ENCODE results near the gene VWA3A. TPM values are rescaled to one million over a fixed set of nuclear protein-coding genes. Genes with fewer than 3 reads are reported as not detected.

The VWA3A gene
- total RNA-seq, 2 experiments from 2014 or later: not detected

DNA sequence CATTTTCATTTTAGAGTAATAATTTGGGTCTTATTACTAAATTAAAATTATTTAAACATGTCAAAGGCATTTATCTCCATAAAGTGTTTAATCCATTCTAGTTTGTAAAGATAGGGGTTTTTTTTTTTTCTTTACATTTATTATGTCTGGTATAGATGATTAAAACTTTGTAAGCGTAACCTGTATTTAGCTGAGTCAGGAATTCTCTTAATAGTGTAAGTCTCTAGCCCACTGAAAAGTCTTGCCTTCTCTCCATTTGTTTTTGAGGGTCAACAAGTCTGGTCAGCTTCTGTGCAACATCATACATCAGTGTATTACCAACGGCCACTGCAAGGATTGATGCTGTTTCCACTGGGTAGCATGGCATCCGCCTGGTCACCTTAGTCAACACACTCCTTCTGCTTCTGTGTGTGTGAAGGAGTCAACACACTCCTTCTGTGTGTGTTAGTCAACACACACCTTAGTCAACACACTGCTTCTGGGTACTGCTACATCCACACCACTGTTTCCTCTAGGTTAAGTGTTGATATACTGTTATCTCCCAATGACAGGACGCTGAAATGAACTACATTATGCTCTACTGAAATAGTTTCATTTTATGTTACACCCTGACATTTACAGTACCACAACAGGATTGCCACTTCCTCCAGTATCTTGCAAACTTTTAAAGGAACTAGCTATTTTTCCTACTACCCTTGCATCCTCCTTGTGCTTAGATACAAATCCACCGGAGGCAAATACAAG is 37.3 kb upstream of the VWA3A start:
- no peak for DNase-seq (ENCODE audit: low spot score)
- Histone ChIP-seq H2AFZ (ENCODE audit: low read length) (no peak overlapping the region), H3K27ac (ENCODE audit: low read depth, low read length, poor library complexity, severe bottlenecking) (no peak overlapping the region), H3K79me2 (ENCODE audit: insufficient read depth, low read depth, low read length) (no peaks in the 10 kb centered on the region), H3K36me3 (ENCODE audit: insufficient read depth, low read length) (no peaks in the 10 kb centered on the region), H4K20me1 (ENCODE audit: insufficient read depth, low read length) (no peaks in the 10 kb centered on the region), H3K4me3 (ENCODE audit: low read depth, low read length, poor library complexity, severe bottlenecking) (no peak overlapping the region), H3K4me1 (ENCODE audit: insufficient read depth, low read length, poor library complexity, severe bottlenecking) (peaks cover 3% of the 10 kb centered on the region), H3K4me2 (ENCODE audit: low read length) (no peak overlapping the region), H3K9me2 (ENCODE audit: insufficient read depth, low read length) (no peaks in the 10 kb centered on the region), H3K9me3 (ENCODE audit: low read length) (no peaks in the 10 kb centered on the region)
- ChIA-PET CTCF (ENCODE audit: unreplicated experiment) (no interaction called here), POLR2A (interaction anchor here (0.6 kb wide), 1 partner anchor 61 kb away, joined by 4 read pairs; no protein-coding TSS in a partner anchor)
- intact Hi-C loops (cut with micrococcal nuclease; ENCODE audit: unreplicated experiment): no loop called here
- TF ChIP-seq, protein P1, sequence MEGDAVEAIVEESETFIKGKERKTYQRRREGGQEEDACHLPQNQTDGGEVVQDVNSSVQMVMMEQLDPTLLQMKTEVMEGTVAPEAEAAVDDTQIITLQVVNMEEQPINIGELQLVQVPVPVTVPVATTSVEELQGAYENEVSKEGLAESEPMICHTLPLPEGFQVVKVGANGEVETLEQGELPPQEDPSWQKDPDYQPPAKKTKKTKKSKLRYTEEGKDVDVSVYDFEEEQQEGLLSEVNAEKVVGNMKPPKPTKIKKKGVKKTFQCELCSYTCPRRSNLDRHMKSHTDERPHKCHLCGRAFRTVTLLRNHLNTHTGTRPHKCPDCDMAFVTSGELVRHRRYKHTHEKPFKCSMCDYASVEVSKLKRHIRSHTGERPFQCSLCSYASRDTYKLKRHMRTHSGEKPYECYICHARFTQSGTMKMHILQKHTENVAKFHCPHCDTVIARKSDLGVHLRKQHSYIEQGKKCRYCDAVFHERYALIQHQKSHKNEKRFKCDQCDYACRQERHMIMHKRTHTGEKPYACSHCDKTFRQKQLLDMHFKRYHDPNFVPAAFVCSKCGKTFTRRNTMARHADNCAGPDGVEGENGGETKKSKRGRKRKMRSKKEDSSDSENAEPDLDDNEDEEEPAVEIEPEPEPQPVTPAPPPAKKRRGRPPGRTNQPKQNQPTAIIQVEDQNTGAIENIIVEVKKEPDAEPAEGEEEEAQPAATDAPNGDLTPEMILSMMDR (conservative IDR thresholded peaks at IDR 0.05; ENCODE audit: low read length): no peak
- no peak for TF ChIP-seq EZH2phosphoT487 (IDR thresholded peaks at IDR 0.05; ENCODE audit: borderline replicate concordance, low read depth, low read length)
- no TSS peak for BruUV-seq (replicated peaks)

DNA sequence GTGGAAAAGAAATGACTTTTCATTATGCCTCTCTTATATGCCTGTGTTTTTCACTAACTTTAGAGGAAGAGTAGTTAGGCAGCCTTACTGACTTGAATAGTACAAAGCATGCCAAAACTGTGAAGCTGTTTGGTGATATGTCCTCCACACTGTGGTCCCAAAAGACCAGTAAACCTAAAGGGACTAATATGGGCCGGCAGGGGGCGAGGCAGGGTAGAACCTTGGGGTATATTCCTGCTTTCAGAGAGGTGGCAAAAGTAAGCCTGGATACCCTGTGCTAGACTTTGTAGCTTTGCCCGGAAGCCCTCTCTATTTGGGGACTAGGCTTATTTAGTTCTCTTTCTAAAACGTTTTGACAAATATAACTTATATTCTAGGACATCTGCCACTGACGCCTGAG is 36.5 kb upstream of the VWA3A start:
- DNase-seq (ENCODE audit: low spot score): no peak
- H3K36me3 ChIP-seq (ENCODE audit: insufficient read depth, low read length): no peaks in the 10 kb centered on the region
- H3K9me2 ChIP-seq (ENCODE audit: insufficient read depth, low read length): no peaks in the 10 kb centered on the region
- H3K79me2 ChIP-seq (ENCODE audit: insufficient read depth, low read depth, low read length): no peaks in the 10 kb centered on the region
- peaks cover 3% of the 10 kb centered on the region for H3K4me1 ChIP-seq (ENCODE audit: insufficient read depth, low read length, poor library complexity, severe bottlenecking)
- TF ChIP-seq EZH2phosphoT487 (IDR thresholded peaks at IDR 0.05; ENCODE audit: borderline replicate concordance, low read depth, low read length): no peak
- TF ChIP-seq, protein P1 (conservative IDR thresholded peaks at IDR 0.05; ENCODE audit: low read length): no peak
- no peak overlapping the region for H3K4me3 ChIP-seq (ENCODE audit: low read depth, low read length, poor library complexity, severe bottlenecking)
- no peaks in the 10 kb centered on the region for H4K20me1 ChIP-seq (ENCODE audit: insufficient read depth, low read length)
- ChIA-PET CTCF (ENCODE audit: unreplicated experiment) (no interaction called here), POLR2A (no interaction called here)
- BruUV-seq (replicated peaks): no TSS peak
- H3K4me2 ChIP-seq (ENCODE audit: low read length): no peak overlapping the region
- no peaks in the 10 kb centered on the region for H3K9me3 ChIP-seq (ENCODE audit: low read length)
- intact Hi-C loops (cut with micrococcal nuclease; ENCODE audit: unreplicated experiment): no loop called here
- H3K27ac ChIP-seq (ENCODE audit: low read depth, low read length, poor library complexity, severe bottlenecking): no peak overlapping the region
- H2AFZ ChIP-seq (ENCODE audit: low read length): no peak overlapping the region

DNA sequence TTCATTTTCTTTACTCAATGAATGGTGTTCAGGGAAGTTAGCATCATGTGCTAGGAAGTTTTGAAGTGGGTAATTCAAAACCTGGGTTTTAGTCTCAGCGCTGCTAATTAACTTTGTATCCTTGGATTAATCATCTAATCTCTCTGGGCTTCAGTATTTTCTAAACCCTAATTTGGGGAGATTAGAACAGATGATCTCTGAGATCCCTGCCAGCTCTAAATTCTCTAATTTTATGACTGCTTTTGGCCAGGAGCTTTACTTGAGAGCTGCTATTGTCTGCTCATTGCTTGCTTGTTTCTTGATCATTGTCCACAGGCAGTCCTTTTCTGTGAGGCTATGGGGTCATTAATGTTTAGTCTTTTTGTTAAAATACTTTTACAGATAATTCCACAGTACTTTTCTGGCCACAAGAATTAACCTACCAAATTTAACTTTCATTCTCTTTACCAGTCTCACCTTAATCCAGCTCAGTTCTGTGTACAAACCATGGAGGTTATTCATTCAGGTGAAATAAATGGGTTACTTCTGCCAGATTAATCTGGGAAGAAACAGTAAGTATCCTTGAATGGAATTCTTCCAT is 28.4 kb upstream of the VWA3A start:
- POLR2A ChIA-PET: no interaction called here
- BruUV-seq (replicated peaks): no TSS peak

More for the DNA sequence above, 28.4 kb upstream of the VWA3A start:
- CTCF ChIA-PET (ENCODE audit: unreplicated experiment): no interaction called here
- Histone ChIP-seq H2AFZ (ENCODE audit: low read length) (no peak overlapping the region), H3K9me3 (ENCODE audit: low read length) (peaks cover 14% of the 10 kb centered on the region), H3K36me3 (ENCODE audit: insufficient read depth, low read length) (peaks cover 7% of the 10 kb centered on the region; the same call in 1 of the 2 replicates), H3K4me3 (ENCODE audit: low read depth, low read length, poor library complexity, severe bottlenecking) (no peak overlapping the region), H3K79me2 (ENCODE audit: insufficient read depth, low read depth, low read length) (no peaks in the 10 kb centered on the region), H3K4me1 (ENCODE audit: insufficient read depth, low read length, poor library complexity, severe bottlenecking) (no peaks in the 10 kb centered on the region), H3K4me2 (ENCODE audit: low read length) (no peak overlapping the region), H4K20me1 (ENCODE audit: insufficient read depth, low read length) (no peaks in the 10 kb centered on the region), H3K27ac (ENCODE audit: low read depth, low read length, poor library complexity, severe bottlenecking) (no peak overlapping the region), H3K9me2 (ENCODE audit: insufficient read depth, low read length) (no peaks in the 10 kb centered on the region)
- TF ChIP-seq EZH2phosphoT487 (IDR thresholded peaks at IDR 0.05; ENCODE audit: borderline replicate concordance, low read depth, low read length): no peak
- TF ChIP-seq, protein P1 (conservative IDR thresholded peaks at IDR 0.05; ENCODE audit: low read length): no peak
- intact Hi-C loops (cut with micrococcal nuclease; ENCODE audit: unreplicated experiment): no loop called here
- no peak for DNase-seq (ENCODE audit: low spot score)
